ENCODE data around the gene ACOT7.

Gene ACOT7

DNA sequence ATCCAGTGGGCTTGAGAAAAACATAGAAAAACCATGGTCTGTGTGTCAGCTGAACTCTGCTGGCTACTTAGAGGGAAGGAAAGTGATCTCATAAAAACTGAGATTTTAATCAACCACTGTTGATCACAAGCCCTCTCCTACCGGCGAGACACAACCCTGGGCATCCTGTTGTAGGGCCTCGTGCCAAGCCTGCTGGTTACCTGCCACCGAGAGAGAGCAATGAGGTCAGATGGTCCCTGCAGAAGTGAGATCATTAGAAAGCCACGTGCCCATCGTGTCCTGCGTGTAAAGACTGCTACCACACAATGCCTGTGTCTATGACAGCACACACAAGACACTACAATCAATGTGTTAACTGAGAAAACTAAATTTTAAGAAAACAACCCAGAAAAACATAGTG lies 91.0 kb downstream of the ACOT7 start:
- Histone ChIP-seq H3K79me2 (ENCODE audit: insufficient read depth, low read length) (no peaks in the 10 kb centered on the region), H3F3A (ENCODE audit: insufficient read depth, low read length) (no peaks in the 10 kb centered on the region), H3K4me2 (ENCODE audit: low read length) (no peak overlapping the region), H2AFZ (ENCODE audit: low read length) (no peak overlapping the region), H3K4me3 (ENCODE audit: low read depth, low read length, poor library complexity, severe bottlenecking) (no peak overlapping the region), H3K9ac (ENCODE audit: low read length) (no peak overlapping the region), H3K27ac (ENCODE audit: low read depth, low read length, poor library complexity, severe bottlenecking) (no peak overlapping the region), H3K9me3 (ENCODE audit: low read length) (no peaks in the 10 kb centered on the region), H3K36me3 (ENCODE audit: insufficient read depth, low read length) (no peaks in the 10 kb centered on the region; the same call in 1 of the 2 replicates), H3K27me3 (ENCODE audit: insufficient read depth, low read length) (no peaks in the 10 kb centered on the region; the same call in 1 of the 2 replicates), H4K20me1 (ENCODE audit: insufficient read depth, low read length) (no peaks in the 10 kb centered on the region), H3K4me1 (ENCODE audit: insufficient read depth, low read length, severe bottlenecking) (no peaks in the 10 kb centered on the region), H3K9me2 (ENCODE audit: low read depth, low read length) (no peaks in the 10 kb centered on the region)
- TF ChIP-seq, protein P1, sequence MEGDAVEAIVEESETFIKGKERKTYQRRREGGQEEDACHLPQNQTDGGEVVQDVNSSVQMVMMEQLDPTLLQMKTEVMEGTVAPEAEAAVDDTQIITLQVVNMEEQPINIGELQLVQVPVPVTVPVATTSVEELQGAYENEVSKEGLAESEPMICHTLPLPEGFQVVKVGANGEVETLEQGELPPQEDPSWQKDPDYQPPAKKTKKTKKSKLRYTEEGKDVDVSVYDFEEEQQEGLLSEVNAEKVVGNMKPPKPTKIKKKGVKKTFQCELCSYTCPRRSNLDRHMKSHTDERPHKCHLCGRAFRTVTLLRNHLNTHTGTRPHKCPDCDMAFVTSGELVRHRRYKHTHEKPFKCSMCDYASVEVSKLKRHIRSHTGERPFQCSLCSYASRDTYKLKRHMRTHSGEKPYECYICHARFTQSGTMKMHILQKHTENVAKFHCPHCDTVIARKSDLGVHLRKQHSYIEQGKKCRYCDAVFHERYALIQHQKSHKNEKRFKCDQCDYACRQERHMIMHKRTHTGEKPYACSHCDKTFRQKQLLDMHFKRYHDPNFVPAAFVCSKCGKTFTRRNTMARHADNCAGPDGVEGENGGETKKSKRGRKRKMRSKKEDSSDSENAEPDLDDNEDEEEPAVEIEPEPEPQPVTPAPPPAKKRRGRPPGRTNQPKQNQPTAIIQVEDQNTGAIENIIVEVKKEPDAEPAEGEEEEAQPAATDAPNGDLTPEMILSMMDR (IDR thresholded peaks at IDR 0.05; ENCODE audit: low read length), result no peak
- no peak for TF ChIP-seq EZH2 (IDR thresholded peaks at IDR 0.05; ENCODE audit: borderline replicate concordance, low read length)

DNA sequence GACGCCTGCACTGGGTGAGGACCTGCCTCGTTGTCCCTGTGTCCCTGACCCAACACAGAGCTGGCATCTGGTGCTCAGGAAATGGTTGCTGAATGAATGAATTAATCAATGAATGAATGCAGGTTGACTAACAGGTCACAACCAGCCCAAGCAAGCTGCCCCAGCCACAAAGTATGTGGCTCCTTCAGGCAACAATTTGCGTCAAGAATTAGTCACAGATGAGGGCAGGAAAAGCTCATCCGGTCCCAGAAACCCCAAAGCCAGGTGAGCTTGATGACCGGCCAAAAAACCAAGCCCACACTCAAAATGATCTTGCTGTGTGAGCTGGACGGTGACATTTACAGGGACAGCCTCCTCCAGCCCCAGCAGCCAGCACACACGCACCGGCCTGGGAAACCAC lies 92.0 kb downstream of the ACOT7 start:
- H3F3A ChIP-seq (ENCODE audit: insufficient read depth, low read length), result no peaks in the 10 kb centered on the region
- no peak for TF ChIP-seq EZH2 (IDR thresholded peaks at IDR 0.05; ENCODE audit: borderline replicate concordance, low read length)
- TF ChIP-seq, protein P1 (IDR thresholded peaks at IDR 0.05; ENCODE audit: low read length), result no peak
- H3K9me3 ChIP-seq (ENCODE audit: low read length), result no peaks in the 10 kb centered on the region
- H3K9me2 ChIP-seq (ENCODE audit: low read depth, low read length), result no peaks in the 10 kb centered on the region
- no peak overlapping the region for H3K4me2 ChIP-seq (ENCODE audit: low read length)
- no peak overlapping the region for H2AFZ ChIP-seq (ENCODE audit: low read length)
- H4K20me1 ChIP-seq (ENCODE audit: insufficient read depth, low read length), result no peaks in the 10 kb centered on the region
- H3K27ac ChIP-seq (ENCODE audit: low read depth, low read length, poor library complexity, severe bottlenecking), result no peak overlapping the region
- H3K79me2 ChIP-seq (ENCODE audit: insufficient read depth, low read length), result no peaks in the 10 kb centered on the region
- no peaks in the 10 kb centered on the region for H3K4me1 ChIP-seq (ENCODE audit: insufficient read depth, low read length, severe bottlenecking)
- no peaks in the 10 kb centered on the region for H3K27me3 ChIP-seq (ENCODE audit: insufficient read depth, low read length)
- H3K9ac ChIP-seq (ENCODE audit: low read length), result no peak overlapping the region
- no peaks in the 10 kb centered on the region for H3K36me3 ChIP-seq (ENCODE audit: insufficient read depth, low read length)
- H3K4me3 ChIP-seq (ENCODE audit: low read depth, low read length, poor library complexity, severe bottlenecking), result no peak overlapping the region

DNA sequence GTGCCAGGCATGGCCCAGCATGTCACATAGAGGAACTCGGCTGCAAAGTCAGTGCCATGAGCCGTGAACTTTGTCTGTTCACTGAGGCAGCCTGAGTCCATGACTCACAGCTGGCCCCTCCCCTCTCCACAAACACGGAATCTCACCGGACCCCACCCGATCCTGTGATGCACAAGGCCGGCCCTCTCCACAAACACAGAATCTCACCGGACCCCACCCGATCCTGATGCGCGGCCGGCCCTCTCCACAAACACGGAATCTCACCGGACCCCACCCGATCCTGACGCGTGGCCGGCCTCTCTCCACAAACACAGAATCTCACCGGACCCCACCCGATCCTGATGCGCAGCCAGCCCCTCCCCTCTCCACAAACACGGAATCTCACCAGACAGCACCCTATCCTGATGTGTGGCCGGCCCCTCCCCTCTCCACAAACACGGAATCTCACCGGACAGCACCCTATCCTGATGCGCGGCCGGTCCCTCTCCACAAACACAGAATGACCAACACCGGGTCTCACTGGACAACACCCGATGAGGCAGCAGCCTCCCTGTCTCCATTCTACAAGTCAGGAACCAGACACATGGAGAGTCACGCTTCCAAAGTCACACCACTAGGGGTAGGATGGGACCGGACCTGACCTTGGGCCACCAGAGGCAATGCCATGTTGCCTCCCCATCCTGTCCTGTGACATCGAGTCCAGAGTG lies 93.1 kb downstream of the ACOT7 start:
- H3K79me2 ChIP-seq (ENCODE audit: insufficient read depth, low read length), result no peaks in the 10 kb centered on the region
- no peaks in the 10 kb centered on the region for H3K27me3 ChIP-seq (ENCODE audit: insufficient read depth, low read length)
- no peak overlapping the region for H3K9ac ChIP-seq (ENCODE audit: low read length)
- TF ChIP-seq, protein P1 (IDR thresholded peaks at IDR 0.05; ENCODE audit: low read length), result no peak
- no peak for TF ChIP-seq EZH2 (IDR thresholded peaks at IDR 0.05; ENCODE audit: borderline replicate concordance, low read length)
- no peaks in the 10 kb centered on the region for H3K4me1 ChIP-seq (ENCODE audit: insufficient read depth, low read length, severe bottlenecking)
- no peaks in the 10 kb centered on the region for H4K20me1 ChIP-seq (ENCODE audit: insufficient read depth, low read length)
- H3K27ac ChIP-seq (ENCODE audit: low read depth, low read length, poor library complexity, severe bottlenecking), result no peak overlapping the region
- H3K4me2 ChIP-seq (ENCODE audit: low read length), result no peak overlapping the region
- no peaks in the 10 kb centered on the region for H3K9me3 ChIP-seq (ENCODE audit: low read length)
- H3K9me2 ChIP-seq (ENCODE audit: low read depth, low read length), result no peaks in the 10 kb centered on the region
- no peaks in the 10 kb centered on the region for H3K36me3 ChIP-seq (ENCODE audit: insufficient read depth, low read length)
- no peak overlapping the region for H2AFZ ChIP-seq (ENCODE audit: low read length)
- no peak overlapping the region for H3K4me3 ChIP-seq (ENCODE audit: low read depth, low read length, poor library complexity, severe bottlenecking)
- H3F3A ChIP-seq (ENCODE audit: insufficient read depth, low read length), result no peaks in the 10 kb centered on the region
